ENCODE results near the gene TMEM130. TPM values are rescaled to one million over a fixed set of nuclear protein-coding genes. Genes with fewer than 3 reads are reported as not detected.

The TMEM130 gene
- total RNA-seq, 2 experiments from 2014 or later, result 0.38 TPM; not detected in 1

DNA sequence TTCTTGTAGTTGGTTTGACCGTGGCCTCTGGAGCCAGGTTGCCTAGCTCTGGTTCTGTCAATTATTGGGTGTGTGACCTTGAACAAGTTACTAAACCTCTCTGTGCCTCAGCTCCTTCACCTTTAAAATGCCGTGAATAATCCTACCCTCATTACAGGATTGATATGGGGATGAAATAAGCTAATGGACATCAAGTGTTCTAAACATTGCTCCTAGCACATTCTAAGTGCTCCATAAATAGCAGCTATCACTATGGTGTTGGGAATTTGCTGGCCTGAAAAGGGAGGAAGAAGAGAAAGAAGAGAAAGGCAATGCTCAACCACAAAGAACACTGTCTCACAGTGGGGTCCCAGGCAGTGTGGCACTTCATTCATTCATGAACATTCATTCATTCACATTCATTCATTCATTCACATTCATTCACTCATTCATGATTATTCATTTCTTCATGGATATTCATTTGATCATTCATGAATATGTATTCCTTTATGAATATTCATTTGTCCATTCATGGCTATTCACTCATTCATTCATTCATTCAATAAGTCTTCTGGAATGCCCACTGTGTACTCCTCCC lies 38.8 kb downstream of the TMEM130 start:
- CTCF ChIA-PET, result interaction anchor here (0.6 to 4.4 kb wide), 13 partner anchors 8 to 413 kb away, joined by 3 to 43 read pairs (median 3); no protein-coding TSS in a partner anchor
- TF ChIP-seq, protein P1, sequence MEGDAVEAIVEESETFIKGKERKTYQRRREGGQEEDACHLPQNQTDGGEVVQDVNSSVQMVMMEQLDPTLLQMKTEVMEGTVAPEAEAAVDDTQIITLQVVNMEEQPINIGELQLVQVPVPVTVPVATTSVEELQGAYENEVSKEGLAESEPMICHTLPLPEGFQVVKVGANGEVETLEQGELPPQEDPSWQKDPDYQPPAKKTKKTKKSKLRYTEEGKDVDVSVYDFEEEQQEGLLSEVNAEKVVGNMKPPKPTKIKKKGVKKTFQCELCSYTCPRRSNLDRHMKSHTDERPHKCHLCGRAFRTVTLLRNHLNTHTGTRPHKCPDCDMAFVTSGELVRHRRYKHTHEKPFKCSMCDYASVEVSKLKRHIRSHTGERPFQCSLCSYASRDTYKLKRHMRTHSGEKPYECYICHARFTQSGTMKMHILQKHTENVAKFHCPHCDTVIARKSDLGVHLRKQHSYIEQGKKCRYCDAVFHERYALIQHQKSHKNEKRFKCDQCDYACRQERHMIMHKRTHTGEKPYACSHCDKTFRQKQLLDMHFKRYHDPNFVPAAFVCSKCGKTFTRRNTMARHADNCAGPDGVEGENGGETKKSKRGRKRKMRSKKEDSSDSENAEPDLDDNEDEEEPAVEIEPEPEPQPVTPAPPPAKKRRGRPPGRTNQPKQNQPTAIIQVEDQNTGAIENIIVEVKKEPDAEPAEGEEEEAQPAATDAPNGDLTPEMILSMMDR (IDR thresholded peaks at IDR 0.05), result no peak
- Mint-ChIP-seq H3K4me1 (ENCODE audit: low read depth) (no peaks in the 10 kb centered on the region), H3K9me3 (no peaks in the 10 kb centered on the region), H3K27me3 (no peaks in the 10 kb centered on the region), H3K4me3 (no peak overlapping the region), H3K27ac (no peak overlapping the region), H3K36me3 (ENCODE audit: low read depth) (no peaks in the 10 kb centered on the region)
- intact Hi-C loops (cut with micrococcal nuclease), result no loop called here
- POLR2A ChIA-PET, result interaction anchor here (0.6 kb wide), 2 partner anchors 47 to 247 kb away, joined by 3 to 4 read pairs; partner anchors contain the start of gene TRRAP
- no peak for DNase-seq
- ATAC-seq, result no peak

DNA sequence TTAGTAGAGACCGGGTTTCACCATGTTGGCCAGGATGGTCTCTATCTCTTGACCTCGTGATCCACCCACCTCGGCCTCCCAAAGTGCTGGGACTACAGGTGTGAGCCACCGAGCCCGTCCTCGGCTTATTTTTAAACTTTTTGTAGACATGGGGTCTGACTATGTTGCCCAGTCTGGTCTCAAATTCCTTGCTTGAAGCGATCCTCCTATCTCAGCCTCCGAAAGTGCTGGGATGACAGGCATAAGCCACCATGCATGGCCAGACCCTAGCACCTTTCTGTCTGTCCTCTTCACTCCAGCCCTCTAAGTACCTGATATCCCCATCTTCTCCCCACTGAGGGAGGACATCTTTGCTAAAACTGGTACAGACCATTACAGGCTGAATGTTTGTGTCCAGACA lies 41.4 kb downstream of the TMEM130 start:
- H3K36me3 Mint-ChIP-seq (ENCODE audit: low read depth), result no peaks in the 10 kb centered on the region
- H3K4me3 Mint-ChIP-seq, result no peak overlapping the region
- TF ChIP-seq, protein P1 (IDR thresholded peaks at IDR 0.05), result no peak
- H3K27ac Mint-ChIP-seq, result no peak overlapping the region
- ChIA-PET CTCF (interaction anchor here (1.7 to 1.8 kb wide), 2 partner anchors 8 to 13 kb away, joined by 4 to 7 read pairs; no protein-coding TSS in a partner anchor), POLR2A (no interaction called here)
- ATAC-seq, result no peak
- no peak for DNase-seq
- H3K9me3 Mint-ChIP-seq, result no peaks in the 10 kb centered on the region
- no peaks in the 10 kb centered on the region for H3K4me1 Mint-ChIP-seq (ENCODE audit: low read depth)
- intact Hi-C loops (cut with micrococcal nuclease), result no loop called here
- H3K27me3 Mint-ChIP-seq, result peaks cover 2% of the 10 kb centered on the region

DNA sequence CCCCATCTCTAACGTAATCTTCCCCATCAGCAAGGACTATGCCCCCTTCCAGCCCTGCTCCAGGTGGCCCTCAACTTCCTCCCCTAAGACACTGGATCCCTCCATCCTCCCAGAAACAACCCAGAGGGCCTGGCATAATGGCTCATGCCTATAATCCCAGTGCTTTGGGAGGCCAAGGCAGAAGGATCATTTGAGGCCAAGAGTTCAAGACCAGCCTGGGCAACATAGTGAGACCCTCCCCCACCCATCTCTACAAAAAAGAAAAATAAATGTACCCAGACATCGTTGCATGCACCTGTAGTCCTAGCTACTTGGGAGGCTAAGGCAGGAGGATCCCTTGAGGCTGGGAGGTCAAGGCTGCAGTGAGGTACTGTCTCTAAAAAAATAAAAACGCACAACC lies 42.6 kb downstream of the TMEM130 start:
- no peaks in the 10 kb centered on the region for H3K9me3 Mint-ChIP-seq
- TF ChIP-seq, protein P1 (IDR thresholded peaks at IDR 0.05), result no peak
- H3K4me1 Mint-ChIP-seq (ENCODE audit: low read depth), result no peaks in the 10 kb centered on the region
- no peaks in the 10 kb centered on the region for H3K36me3 Mint-ChIP-seq (ENCODE audit: low read depth)
- no peak overlapping the region for H3K27ac Mint-ChIP-seq
- intact Hi-C loops (cut with micrococcal nuclease), result no loop called here
- CTCF ChIA-PET, result interaction anchor here (1.2 to 1.7 kb wide), 2 partner anchors 9 to 14 kb away, joined by 3 to 7 read pairs; no protein-coding TSS in a partner anchor
- POLR2A ChIA-PET, result no interaction called here
- no peak for ATAC-seq
- DNase-seq, result no peak
- H3K27me3 Mint-ChIP-seq, result peaks cover 2% of the 10 kb centered on the region
- H3K4me3 Mint-ChIP-seq, result no peak overlapping the region

DNA sequence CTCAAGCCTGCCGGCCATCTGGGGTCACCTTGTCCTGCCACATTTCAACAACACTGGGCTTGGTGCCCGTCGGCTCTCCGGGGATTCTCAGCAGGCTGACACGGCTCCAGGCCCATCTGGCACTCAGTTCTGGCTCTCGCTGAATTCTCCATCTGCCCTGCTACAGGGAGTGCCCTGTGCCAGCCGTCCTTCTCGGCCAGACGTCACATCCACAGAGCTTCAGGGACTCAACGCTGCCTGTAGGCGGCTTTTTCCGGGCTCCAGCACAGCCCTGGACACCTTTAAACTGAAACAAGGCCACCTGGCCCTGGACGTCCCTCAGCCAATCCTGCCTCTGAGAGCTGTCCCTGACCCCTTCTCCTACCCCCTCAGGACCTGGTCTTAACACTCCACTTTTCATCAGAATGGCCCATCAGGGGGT lies 43.0 kb downstream of the TMEM130 start:
- Mint-ChIP-seq H3K27ac (no peak overlapping the region), H3K36me3 (ENCODE audit: low read depth) (no peaks in the 10 kb centered on the region), H3K4me1 (ENCODE audit: low read depth) (no peaks in the 10 kb centered on the region), H3K27me3 (peaks cover 2% of the 10 kb centered on the region), H3K9me3 (no peaks in the 10 kb centered on the region), H3K4me3 (no peak overlapping the region)
- intact Hi-C loops (cut with micrococcal nuclease), result no loop called here
- no peak for ATAC-seq
- ChIA-PET POLR2A (no interaction called here), CTCF (interaction anchor here (1.2 to 1.7 kb wide), 3 partner anchors 10 to 81 kb away, joined by 3 to 7 read pairs (median 4); no protein-coding TSS in a partner anchor)
- TF ChIP-seq, protein P1 (IDR thresholded peaks at IDR 0.05), result no peak
- DNase-seq, result no peak

DNA sequence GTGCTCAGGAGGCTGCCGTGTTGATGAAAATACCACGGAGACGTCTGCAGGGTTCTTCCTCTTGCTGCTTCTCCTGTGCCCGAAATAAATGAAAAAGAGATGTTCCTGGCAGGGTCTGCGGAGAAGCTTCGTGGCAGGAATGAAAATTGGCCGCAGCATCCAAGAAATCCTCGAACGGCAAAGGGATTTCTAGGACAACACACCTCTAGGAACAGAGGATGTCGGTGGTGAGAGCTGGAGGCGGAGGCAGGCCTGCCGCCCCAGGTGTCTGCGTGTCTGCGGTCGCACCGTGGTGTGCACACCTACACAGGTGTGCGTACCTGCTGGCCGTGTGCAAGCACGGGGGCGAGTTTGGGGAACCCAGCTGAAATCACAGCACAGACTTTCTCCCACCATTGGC lies 43.4 kb downstream of the TMEM130 start:
- ATAC-seq, result no peak
- no peak for DNase-seq
- no peaks in the 10 kb centered on the region for H3K4me1 Mint-ChIP-seq (ENCODE audit: low read depth)
- H3K27me3 Mint-ChIP-seq, result peaks cover 2% of the 10 kb centered on the region
- TF ChIP-seq, protein P1 (IDR thresholded peaks at IDR 0.05), result no peak
- POLR2A ChIA-PET, result no interaction called here
- H3K9me3 Mint-ChIP-seq, result no peaks in the 10 kb centered on the region
- H3K27ac Mint-ChIP-seq, result no peak overlapping the region
- no peaks in the 10 kb centered on the region for H3K36me3 Mint-ChIP-seq (ENCODE audit: low read depth)
- no peak overlapping the region for H3K4me3 Mint-ChIP-seq
- intact Hi-C loops (cut with micrococcal nuclease), result no loop called here
- CTCF ChIA-PET, result interaction anchor here (1.2 kb wide), 1 partner anchor 81 kb away, joined by 4 read pairs; no protein-coding TSS in a partner anchor

Data from activated CD8-positive, alpha-beta T cell treated with anti-CD3 and anti-CD28 coated beads for 36 hours (primary cell).